HG03575 (cell line): Measurements from ENCODE around the gene TBC1D24.
"Not testable (repeated sequence)": the region's sequence is repeated elsewhere in the genome, so short reads cannot be mapped to it uniquely, and the experiment has no call there.

Experiments used
- ATAC-seq: cut with Tn5 transposase; IDR thresholded peaks from one replicate; pipeline ENCODE4 v1.9.1; 2021; ENCODE audit not compliant: unreplicated experiment, insufficient number of reproducible peaks, low FRiP score; ENCODE audit errors: extremely low read depth

Gene TBC1D24

DNA sequence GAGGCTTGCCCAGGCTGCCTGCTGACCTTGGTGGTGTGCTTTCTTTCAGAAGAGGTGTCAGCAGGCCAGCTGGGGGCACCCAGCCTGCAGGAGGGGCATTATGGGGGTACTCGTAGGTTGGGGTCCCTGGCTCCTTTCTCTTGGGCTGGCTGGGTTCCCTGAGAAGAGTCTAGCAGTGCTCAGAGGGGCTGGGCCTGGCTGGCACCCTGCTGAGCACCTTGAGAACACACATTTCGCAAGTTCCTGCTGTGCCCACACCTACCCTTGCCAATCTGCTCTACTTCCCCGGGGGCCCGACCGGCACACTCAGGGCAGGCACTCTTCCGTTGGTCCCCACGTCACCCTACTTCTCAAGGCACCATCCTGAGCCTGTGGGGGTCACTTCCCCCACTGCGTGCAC lies 51.2 kb downstream of the TBC1D24 start:
- ATAC-seq, result no peak

DNA sequence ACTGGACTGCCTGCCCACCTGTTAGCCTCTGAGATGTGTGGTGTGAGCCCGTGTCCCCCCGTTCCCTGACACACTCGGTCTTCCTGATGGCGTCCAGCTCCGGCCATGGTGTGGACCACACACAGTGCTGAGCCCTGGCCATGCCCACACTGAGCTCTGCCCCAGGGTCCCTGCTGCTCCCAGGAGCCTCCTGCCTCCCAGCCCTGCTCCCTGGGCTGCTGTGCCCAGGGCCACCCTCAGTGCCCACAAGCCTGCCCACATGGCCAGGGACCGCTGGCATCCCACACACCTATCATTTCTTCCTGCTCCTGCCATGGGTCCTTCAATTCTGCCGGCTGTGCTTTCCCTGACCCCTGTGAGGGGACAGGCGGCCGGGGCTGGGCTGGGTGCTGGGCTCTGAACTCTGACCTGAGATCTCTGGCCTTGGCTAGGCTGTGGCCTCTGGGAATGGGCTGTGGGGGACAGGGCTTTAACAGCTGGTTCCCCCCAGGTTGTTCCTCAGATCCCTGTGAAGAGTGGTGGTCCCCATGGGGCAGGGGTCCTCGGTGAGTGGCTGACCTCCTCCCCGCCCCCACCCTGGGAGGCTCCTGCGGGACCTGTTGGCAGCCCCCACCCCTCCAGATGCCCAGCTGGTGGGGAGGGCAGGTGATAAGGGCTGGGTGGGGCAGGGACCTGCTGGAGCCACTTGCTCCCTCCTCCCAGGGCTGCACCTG lies 52.3 kb downstream of the TBC1D24 start:
- ATAC-seq, result no peak

DNA sequence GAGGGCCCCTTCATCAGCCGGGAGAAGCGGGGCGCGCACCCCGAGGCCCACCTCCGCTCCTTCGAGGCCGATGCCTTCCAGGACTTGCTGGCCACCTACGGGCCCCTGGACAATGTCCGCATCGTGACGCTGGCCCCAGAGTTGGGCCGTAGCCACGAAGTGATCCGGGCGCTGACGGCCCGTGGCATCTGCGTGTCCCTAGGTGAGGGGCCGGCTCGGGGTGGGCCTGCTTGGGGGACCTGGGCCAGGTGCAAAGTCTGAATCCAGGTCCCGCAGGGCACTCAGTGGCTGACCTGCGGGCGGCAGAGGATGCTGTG lies 52.8 kb downstream of the TBC1D24 start:
- no peak for ATAC-seq

DNA sequence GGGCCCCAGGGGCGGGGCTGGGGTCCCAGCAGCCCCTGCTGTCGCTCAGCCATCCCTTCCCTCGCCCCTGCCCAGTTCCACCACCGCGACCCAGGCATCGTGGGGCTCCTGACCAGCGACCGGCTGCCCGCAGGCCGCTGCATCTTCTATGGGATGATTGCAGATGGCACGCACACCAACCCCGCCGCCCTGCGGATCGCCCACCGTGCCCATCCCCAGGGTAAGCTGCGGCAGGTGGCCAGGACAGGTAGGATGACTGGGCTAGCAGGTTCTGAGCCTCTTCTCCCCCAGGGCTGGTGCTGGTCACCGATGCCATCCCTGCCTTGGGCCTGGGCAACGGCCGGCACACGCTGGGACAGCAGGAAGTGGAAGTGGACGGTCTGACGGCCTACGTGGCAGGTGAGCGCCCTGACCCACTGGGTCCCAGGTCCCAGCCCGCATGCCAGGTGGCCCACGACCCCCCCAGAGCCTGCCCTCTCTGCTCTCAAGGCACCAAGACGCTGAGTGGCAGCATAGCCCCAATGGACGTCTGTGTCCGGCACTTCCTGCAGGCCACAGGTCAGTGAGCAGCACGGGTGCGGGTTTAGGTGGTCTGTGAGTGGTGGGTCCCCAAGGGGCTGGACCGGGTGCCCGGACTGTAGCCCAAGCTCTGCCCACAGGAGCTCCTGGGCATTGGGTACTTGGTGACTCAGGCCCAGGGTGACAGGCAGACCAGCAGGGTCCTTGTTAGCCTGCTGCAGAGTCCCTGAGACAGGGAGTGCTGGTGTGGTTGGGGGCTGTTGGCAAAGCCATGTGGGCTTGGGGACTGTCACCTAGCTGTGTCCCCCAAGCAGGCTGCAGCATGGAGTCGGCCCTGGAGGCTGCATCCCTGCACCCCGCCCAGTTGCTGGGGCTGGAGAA lies 53.5 kb downstream of the TBC1D24 start:
- ATAC-seq, result no peak

DNA sequence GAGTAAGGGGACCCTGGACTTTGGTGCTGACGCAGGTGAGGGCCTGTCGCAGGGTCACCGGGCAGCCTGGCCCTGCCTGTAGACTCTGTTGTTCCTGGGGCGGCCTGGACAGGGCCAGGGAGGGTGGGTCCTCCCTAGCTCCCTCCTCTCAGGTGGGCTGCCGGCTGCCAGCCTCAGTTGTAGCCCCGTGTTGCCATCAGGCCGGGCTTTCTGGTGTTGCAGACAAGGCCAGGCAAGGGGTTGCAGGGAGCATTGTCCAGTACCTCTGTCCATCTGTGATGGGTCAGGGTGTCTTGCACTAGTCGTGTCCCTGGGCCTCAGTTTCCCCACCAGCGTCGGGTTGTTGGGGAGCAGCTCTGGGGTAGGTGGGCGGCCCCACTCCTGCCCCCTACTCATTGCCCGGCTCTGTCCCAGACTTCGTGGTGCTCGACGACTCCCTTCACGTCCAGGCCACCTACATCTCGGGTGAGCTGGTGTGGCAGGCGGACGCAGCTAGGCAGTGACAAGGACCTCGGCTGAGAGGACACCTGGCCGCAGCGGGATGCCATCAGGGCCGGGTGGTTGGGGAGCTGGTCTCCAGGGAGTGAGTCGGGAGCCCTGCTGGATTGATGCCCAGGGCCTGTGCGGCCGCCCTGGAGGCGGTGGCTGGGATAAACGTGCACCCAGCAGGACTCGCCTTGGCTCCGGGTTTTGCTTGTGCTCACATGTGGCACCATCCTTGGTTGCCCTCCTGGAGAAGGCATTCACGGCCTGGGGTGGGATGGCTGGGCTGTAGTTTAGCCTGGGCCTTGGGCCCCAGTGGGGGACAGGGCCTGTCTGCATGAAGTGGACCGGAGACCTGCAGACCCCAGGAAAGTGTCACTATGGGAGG lies 54.4 kb downstream of the TBC1D24 start:
- no peak for ATAC-seq

DNA sequence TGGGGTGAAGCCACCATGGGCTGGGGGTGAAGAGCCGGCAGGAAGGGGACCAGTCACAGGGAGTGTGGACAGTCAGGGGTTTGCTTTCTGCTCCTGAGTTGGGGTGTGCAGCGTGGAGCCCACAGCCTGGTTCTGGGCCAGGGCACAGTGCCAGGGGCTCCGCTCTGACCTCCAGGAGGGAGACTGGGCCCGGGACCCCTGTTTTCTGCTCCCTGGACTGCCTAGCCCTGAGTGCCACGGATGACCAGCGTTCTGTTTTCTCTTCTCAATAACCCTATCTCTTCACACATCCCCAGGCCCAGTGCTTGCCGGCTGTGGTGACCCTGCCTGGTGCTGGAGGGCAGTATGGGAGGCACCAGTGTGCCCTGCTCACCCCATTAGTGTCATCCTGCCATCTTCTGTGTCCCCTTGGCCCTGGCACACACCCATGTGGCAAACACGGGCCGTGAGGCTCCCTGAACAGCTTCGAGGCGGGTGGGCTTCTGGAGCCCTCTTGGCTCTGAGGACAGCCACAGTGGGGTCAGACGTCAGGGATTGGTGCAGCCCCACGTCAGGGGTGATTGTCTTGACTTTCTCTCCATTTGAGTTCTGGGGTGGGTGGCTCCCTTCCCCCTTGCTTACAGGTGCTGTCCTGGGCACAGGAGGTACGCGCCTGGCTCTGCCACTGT lies 55.2 kb downstream of the TBC1D24 start:
- no peak for ATAC-seq

DNA sequence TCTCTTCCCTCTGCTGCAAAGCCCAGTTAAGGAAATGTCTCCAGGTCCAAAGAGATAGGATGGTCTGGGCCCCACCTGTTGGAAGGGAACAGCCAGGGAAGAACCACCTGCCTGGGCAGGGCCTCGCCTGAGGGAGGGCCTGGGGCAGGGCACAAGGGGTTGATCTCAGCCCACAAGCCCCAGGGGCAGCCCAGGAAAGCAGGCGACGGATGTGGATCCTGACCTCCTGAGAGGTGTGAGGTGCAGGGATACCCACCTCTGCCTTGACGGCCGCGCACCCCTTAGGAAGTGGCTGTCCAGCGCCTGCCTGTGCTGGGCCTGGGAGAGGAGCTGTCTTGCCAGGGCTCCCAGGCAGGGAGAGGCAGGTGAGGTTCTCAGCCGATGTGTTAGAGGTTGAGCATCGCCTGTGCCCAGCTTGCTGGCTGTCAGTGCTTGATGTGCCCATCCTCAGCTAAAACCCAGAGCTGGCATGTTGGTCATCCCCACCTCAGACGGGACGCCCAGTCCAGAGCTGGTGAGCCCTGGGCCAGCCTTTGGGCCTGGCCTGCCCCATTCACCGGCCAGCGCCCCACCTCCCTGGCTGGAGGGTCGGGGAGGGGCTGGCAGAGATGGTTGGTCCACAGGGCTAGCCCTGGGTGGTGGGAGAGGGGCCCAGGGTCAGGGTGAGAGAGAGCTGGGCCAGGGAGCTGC lies 55.8 kb downstream of the TBC1D24 start:
- no peak for ATAC-seq

DNA sequence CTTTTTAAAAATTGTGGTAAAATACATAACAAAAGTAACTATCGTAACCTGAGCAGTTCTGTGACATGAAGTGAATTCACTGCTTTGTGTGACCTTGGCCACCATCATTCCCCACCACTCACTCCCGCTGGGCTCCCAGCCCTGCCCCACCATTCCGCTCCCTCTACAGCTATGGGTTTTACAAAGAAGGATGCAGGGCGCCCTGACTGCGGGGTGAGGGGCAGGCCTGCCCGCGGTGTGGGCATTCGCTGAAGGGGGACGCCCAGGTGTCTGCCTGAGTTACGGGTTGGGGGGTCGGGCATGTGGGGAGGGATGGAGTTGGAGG lies 56.4 kb downstream of the TBC1D24 start, which contains the start of gene CEMP1:
CEMP1 (minus strand) TSS at position 38 of the 325 bp plus-strand sequence. CDS start 335 bp downstream, outside the sequence.
- ATAC-seq, result no peak

DNA sequence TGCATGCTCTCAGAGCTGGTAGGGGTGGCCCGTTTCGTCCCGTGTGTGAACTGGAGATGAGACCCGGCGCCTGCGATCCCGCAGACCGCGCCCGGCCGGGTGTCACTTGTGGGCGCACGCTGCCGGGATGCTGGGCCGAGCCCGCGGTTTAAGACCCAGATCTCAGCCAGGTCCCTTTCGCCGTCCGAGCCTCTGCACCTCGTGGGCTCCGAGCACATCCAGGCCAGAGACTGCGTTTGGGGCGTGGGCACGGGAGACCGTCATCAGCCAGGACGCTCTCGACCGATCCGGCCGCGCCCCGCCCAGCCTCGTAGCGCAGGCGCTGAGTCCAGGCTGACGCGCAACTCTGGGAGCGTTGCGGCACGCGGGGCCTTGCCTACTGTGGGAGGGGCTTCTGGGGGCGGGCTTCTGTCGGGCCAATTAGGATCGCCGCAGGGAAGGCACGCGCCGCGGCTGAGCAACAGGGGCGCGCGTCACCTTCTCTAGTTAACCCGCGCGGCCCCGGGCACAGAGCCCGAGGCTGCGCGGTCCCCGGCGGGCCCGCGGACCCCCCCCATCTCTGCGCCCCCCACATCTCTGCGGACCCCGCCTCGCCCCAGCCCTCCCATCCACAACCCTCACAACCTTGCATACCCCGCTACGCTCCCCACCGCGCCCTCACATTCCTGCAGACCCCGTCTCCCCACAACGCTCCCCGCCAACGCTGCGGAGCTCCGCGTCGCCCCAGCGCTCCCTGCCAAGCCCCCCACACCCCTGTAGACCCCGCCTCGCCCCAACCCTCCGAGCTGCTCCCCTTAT lies 57.0 kb downstream of the TBC1D24 start:
- ATAC-seq, result no peak

DNA sequence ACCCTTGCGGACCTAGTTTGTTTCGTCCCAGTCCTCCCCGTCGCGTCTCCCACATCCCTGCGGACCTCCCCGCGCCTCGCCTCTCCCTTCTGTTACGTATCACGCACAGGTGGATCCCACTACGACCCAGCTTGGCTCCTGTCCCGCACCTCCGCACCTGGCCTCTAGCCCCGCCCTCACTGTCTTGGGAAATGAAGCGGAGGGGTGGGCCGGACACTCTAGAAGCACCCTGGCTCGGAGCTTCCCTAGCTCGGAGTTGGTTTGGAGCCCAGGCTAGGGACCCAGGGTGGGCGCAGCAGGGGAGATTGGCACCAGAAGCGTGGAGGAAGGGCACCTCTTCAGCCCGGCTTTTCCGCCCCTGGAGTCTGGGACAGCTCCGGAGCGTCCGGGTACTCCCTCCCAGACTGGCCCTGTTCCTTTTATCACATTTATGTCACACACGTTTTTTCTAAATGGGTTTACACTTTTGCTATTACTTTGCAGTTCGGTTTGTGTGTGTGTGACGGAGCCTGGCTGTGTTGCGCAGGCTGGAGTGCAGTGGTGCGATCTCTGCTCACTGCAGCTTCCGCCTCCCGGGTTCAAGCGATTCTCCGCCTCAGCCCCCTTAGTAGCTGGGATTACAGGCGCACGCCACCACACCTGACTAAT lies 57.7 kb downstream of the TBC1D24 start:
- no peak for ATAC-seq

DNA sequence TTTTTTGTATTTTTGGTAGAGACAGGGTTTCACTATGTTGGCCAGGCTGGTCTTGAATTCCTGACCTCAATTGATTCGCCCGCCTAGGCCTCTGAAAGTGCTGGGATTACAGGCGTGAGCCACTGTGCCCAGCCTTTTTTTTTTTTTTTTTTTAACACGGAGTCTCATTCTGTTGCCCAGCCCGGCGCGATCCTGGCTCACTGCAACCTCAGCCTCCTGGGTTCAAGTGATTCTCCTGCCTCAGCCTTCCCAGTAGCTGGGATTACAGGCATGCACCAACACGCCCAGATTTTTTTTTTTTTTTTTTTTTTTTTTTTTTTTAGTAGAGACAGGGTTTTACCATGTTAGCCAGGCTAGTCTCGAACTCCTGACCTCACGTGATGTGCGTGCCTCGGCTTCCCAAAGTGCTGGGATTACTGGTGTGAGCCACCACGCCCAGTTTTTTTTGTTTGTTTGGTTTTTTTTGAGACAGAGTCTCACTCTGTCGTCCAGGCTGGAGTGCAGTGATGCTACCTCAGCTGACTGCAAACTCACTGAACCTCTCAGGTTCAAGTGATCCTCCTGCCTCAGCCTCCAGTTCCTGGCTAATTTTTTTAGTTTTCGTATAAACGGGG lies 58.3 kb downstream of the TBC1D24 start:
- not testable (repeated sequence) for ATAC-seq

DNA sequence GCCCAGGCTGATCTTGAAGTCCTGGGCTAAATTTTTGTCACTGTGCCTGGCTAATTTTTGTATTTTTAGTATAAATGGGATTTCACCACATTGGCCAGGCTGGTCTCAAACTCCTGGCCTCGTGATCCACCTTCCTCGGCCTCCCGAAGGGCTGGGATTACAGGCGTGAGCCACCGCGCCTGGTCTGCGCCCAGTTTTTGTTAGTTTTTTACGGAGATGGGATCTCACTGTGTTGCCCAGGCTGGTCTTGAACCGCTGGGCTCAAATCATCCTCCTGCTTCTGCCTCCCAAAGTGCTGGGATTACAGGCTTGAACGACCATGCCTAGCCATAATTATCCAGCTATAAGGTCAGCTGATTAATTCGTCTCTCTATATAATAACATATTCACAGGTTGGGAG lies 59.0 kb downstream of the TBC1D24 start:
- no peak for ATAC-seq

DNA sequence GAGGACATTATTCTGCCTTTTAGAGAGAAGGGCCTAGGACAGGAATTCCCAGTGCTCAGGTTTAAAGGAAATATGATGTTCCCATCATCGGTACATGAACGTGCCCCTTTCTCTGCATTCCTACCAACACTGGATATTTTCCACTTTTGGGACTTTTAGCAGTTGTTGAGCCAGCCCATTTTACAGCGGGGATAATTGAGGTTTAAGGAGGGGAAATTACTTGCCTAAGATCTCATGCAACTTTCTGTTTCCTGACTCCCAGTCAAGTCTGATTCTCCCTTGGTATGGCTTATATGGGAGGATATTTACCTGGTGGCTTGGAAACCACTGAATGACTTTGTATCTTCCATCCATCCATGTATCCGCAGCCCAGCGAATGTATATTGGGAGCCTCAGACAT lies 59.4 kb downstream of the TBC1D24 start:
- ATAC-seq, result not testable (repeated sequence)

DNA sequence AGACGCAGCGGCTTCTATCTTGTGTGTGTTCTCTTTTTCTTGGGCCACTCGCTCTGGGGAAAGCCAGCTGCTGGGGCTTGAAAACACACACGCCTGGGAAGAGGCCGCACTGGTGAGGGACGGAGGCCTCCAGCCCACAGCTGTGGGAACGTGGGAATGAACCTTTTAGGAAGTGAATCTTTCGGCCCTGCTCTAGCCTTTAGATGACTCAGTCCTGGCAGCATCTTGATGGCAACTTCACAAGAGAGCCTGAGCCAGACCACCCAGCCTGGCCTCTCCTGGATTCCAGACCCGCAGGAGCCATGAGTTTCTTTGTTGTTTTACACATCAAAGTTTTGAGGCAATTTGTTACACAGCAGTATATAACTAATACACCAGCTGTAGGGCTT lies 60.7 kb downstream of the TBC1D24 start:
- ATAC-seq, result no peak

DNA sequence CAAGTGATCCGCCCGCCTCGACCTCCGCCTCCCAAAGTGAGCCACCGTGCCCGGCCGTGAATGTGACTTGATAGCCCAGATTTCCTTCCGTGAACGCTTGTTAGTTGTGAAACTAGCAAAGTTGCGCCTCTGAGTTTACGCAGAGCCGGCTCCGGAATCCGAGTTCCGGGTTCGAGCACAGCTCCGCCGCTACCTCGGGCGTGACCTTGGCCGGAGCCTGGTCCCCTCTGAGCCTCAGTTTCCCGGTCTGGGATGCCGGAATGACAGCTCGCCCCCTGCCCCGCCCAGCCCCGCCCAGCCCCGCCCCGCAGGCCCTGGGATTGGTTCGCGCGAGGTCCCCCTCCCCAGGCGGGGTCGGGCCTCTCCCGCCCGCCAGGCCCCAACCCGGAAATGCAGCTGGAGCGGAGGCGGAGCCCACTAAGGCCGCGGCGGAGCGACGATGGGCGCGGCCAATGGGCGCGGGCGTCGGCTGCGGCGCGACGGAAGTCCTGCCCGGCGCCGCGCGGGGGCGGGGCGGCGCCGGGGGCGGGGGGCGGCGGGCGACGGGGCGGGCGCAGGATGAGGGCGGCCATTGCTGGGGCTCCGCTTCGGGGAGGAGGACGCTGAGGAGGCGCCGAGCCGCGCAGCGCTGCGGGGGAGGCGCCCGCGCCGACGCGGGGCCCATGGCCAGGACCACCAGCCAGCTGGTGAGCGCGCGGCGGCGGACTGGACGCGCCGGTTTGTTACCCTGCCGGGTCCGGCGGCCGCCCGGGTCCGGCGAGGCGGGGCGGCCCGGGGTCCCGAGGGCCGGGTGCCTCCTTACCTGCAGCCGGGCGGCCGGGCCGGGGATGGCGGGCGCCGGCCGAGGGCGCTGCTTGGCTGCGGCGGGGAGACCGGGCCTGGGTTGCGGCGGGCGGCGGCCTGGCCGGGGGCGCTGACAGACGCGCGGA lies 62.8 kb downstream of the TBC1D24 start, which contains the start of gene PDPK1:
PDPK1 (plus strand) TSS at position 571 of the 929 bp plus-strand sequence; CDS start at position 663, 92 bp downstream.
- ATAC-seq, result peak; percentile 44
